Erythroblast (primary cell): Measurements from ENCODE around the gene TYMP.
"Not testable (repeated sequence)": the region's sequence is repeated elsewhere in the genome, so short reads cannot be mapped to it uniquely, and the experiment has no call there.

Source experiments
- DNase-seq, 2 experiments: peaks; one replicate each; lab custom pipeline; 2025; lab: John Stamatoyannopoulos, UW
- GATA1 ChIP-seq: IDR thresholded peaks from 2 replicates; pipeline ENCODE4 v1.6.1; 2011; ENCODE audit warnings: low read depth, mild to moderate bottlenecking, control low read depth, low read length, moderate library complexity
- POLR2A ChIP-seq: IDR thresholded peaks from 2 replicates; pipeline ENCODE4 v1.6.1; 2011; ENCODE audit warnings: mild to moderate bottlenecking, low read length

The TYMP gene

GRCh38 chr22:50540381-50540780 lies 10.6 kb upstream of the TYMP start:
- TF ChIP-seq POLR2A (no peak), GATA1 (no peak)
- DNase-seq = no peak

DNA sequence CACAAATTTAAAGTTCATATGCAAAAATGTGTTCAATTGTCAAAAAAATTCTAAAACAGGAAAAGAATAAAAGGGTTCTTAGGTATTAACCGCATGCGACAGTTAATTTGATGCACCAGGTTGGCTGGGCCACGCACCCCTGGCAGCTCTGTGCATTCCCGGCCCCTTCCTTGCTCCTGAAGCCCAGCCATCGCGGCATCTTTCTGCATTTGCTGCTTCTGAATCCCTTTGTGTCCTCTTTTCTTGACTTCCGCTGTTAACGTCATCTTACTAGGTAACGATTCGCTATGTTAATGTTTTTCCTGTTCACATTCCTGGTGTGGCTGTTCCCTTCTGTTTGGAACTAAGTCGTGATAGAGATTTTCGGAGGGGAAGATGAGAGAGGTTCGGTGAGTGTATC lies 8.0 kb upstream of the TYMP start:
- TF ChIP-seq POLR2A (no peak), GATA1 (no peak)
- DNase-seq = no peak

GRCh38 chr22:50536226-50536625 lies 6.4 kb upstream of the TYMP start:
- no peak for DNase-seq
- TF ChIP-seq GATA1 (no peak), POLR2A (no peak)

- TF ChIP-seq GATA1 (no peak), POLR2A (no peak)
- no peak for DNase-seq
Observed at GRCh38 chr22:50535113-50535512, 5.3 kb upstream of the TYMP start.

DNA sequence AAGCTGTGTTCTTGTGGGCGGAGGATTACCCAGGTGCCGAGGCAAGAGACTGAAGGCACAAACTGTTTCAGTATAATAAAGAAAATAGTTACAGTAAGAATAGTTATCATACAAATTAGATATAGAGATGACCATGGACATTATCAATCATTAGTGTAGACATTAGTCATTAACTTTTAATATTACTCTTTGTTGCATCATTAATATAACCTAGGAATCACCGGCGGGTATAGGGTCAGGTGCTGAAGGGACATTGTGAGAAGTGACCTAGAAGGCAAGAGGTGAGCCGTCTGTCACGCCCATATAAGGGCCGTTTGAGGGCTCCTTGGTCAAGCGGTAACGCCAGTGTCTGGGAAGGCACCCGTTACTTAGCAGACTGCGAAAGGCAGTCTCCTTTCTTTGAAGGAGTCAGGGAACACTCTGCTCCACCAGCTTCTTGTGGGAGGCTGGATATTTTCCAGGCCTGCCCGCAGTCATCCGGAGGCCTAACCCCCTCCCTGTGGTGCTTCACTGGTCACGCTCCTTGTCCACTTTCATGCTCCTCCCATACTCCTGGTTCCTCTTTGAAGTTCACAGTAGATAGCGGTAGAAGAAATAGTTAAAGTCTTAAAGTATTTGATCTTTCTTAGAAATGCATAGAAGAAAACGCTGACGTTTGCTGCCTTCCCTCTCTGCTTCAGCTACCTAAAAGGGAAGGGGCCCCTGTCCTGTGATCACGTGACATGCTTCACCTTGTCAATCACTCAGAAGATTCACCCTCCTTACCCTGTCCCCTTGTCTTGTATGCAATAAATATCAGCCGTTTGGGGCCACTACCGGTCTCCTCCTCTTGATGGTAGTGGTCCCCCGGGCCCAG lies 4.3 kb upstream of the TYMP start:
- not testable (repeated sequence) for DNase-seq

GRCh38 chr22:50532824-50533796 lies 3.3 kb upstream of the TYMP start:
- TF ChIP-seq GATA1 = no peak
- DNase-seq = peak in 1 of 2 experiments; percentile 23

DNA sequence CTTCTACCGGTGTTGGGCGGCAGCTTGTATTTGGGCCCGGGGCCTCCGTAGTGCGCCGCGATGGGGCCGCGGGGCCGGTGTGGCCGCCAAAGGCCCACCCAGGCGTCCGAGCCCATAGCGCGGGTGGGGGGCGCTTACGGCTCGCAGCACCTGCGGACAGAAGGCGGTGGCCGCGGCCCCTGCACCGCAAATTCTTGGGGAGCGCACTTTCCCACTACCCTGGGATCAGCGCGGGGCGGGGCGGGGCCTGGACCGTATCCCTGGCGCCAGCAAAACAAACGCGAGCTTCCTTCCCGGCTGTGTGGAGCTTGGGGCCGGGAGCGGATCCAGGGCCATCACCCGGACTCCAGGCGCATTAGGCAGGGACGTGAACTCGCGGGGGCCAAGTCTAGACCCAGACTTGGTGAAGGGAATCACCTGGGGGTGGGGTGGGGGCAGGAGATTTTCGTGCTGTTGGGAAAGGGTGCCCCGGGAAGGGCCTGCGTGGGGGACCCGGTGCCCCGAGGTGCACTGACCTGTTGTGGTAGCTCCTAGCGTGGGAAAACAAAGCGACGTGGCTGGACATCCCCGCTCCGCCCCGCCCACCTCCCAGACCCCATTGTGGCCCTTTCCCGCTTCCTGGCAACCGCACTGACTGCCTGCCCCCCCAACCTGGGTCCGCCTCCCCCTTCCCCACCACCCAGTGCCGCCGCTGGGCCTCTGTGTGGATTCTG lies 2.3 kb upstream of the TYMP start:
- no peak for DNase-seq

GRCh38 chr22:50531546-50531961 lies 1.7 kb upstream of the TYMP start:
- TF ChIP-seq GATA1 = no peak
- no peak for TF ChIP-seq POLR2A
- peak; percentile 28 to 46 for DNase-seq

More for the DNA sequence above, 2.3 kb upstream of the TYMP start:
- no peak for TF ChIP-seq POLR2A

DNA sequence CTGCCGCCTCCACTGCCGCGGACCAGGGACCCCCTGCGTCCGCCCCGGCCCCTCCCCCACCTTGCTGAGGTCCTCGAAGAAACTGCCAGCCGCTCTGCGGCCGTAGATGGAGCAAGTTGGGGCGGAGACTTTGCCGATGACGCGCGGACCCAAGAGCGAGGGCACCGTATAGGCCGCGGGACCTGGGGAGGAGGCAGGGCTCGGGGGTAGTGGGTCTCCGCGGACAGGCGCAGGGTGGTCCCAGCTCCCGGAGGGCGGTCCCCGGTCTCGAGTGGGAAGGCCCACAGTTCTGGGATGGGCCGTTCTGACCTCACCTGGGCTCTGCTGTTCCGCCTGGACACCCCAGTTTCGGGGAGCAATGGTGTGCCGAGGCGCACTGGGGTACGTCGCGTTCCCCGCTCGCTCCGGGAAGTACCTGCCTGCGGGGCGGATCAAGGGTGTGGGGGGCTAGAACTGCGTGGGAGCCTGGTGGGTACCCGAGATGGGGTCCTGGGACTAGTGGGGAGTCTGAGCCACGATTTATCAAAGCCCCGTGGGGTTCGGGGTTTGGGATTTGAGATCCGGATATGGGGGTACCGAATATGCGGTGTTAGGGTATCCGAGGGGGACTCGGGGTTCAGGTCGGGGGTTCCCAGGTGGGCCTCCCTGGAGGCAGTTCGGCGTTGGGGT lies 1.2 kb upstream of the TYMP start:
- DNase-seq = peak; percentile 71 to 77
- TF ChIP-seq POLR2A (peak; percentile 36), GATA1 (no peak)

- no peak for TF ChIP-seq POLR2A
- TF ChIP-seq GATA1 = no peak
Observed at GRCh38 chr22:50530580-50530876, 716 bp upstream of the TYMP start.

DNA sequence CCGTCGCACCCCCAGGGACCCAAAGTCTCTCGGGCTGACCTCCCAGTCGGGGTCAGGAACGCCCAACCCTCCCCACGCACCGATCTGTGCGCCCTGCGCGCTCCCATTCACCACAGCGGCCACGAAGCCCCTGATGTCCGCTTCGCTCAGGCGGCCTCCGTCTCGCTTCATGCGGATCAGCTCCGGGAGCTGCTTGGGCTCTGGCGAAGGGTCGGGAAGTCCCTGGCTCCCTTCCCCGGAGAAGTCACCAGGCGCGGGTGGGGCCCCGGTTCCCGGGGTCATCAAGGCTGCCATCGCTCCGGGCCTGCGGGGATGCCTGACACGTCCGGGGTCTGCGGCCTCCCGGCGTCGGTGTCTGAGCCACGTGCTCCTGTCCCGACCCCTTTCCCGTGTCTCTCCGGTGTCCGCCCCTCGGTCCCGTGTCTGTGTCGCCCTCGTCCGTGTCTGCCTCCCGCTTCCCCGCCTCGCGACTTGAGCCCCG lies 356 bp downstream of the TYMP start:
- TF ChIP-seq POLR2A (no peak), GATA1 (no peak)
- DNase-seq = no peak

More at GRCh38 chr22:50530580-50530876, 716 bp upstream of the TYMP start:
- DNase-seq = no peak

DNA sequence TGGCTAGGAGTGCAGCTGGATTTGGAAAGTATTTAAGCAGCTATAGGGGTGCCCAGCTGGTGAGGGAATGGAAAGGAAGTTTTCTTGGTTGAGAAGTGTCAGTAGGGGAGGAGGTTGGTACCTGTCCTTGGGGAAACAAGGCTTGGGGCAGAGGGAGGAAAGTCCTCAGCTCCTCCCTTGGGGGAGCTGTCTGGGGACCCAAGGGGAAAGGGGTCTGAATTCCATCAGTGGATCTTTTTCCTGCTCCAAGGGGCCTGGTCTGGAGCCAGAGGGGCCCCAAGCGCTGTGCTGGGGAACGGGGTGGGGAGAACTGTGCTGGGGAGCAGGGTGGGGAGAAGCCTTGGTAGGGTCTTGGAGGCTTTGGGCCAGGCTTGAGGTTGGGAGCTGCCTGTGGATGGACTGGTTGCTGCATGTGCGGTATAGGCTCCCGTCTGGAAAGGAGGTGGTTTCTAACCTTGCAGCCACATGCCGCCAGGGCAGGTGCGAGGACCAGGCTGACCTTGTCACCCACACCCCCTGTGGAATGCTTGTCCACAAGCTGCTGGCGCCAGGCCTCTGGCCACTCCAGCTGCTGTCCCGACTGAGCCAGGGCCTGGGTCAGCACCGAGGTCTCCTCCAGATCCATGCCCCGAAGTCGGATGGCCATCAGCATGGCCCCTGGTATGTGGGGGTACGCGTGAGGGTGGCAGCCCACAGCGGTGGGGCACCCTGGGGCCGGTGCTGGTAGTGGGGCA lies 963 bp downstream of the TYMP start:
- DNase-seq = no peak
- TF ChIP-seq GATA1 (no peak), POLR2A (no peak)
